Stimulated activated CD8-positive, alpha-beta memory T cell treated with anti-CD3 and anti-CD28 coated beads, Interleukin-4, amount 100 ng/mL, for 1 hour (primary cell): ENCODE results near the gene EAF1.
"Not testable (repeated sequence)": the region's sequence is repeated elsewhere in the genome, so short reads cannot be mapped to it uniquely, and the experiment has no call there.

Source experiments
- DNase-seq, 2 donors: peaks; one replicate each; pipeline ENCODE4 v3.0.0-alpha.2; 2020; ENCODE audit warnings: low read depth in 2 of 2, low spot score in 1 of 2

Gene EAF1

DNA sequence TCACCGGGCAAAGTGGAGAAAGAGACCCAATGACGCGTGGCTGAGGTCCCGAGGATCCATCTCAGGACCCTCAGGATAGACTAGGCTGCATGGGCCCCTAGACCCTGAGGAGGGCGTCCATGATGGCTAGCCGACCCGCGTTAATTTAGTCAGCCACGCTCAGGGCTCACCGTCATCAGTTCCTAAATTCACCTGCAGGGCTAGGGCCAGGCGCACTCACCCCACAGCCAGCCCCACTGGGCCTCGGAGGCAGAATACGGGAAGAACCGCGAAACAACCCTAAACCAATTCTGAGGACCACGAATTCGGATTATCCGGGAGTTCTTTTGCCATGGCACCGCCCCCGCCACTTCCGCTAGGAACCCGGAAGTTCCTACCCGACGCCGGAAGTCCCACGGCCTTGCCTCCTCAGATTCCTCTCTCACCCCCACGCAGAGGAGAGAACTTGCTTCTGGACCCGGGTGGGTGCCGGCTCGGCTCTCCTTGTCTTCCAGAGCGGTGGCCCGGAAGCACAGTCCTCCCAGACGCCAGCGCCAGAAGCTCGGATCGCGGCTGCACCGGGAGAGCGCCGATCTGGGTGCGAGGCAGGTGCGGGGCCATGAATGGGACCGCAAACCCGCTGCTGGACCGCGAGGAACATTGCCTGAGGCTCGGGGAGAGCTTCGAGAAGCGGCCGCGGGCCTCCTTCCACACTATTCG lies at the start of gene EAF1, which contains the start of gene METTL6:
TSS of gene EAF1 (plus strand) at position 417 of the 699 bp plus-strand sequence. CDS start at position 599, 182 bp downstream.
TSS of gene METTL6 (minus strand) at position 363 of the 699 bp plus-strand sequence. CDS start 1,033 bp downstream, outside the sequence.
- peak; percentile 63 to 71 for DNase-seq

DNA sequence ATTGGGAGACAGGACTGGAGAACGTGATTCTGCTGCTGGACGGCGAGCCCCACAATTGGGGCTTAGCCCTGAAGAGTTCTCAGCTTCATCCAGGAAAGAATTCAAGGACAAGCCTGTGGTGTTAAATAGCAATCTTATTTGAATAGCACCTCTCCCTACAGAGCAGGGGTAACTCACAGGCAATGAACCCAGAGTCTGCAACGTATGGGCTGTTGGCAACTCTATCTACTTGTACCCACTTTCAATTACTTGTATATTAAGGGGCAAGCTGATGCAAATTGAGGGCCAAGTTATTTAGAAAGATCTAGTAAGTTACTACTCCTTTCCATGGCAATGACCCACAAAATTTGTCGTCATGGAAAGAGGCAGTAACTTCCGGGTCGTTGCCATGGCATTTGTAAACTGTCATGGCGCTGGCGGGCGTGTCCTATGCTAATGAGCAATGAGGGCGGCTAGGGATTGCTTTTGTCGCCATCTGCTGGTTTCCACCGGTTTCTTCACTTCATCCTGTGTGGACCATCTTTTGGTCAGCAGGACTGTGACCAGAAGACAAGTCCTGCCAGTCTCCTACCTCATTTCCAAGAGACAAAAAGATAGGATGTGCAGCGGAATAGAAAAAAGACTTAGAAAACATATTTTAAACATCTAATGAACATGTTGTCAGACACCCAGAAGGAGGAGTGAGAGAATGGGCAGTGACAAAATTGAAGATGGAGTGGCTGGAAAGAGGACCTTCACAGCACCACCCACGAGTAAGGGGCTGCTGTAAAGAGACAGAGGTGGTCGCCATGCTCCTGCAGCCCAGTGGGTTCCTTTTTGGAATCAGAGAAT lies 49.2 kb upstream of the EAF1 start:
- peak; percentile 90 to 92 for DNase-seq

DNA sequence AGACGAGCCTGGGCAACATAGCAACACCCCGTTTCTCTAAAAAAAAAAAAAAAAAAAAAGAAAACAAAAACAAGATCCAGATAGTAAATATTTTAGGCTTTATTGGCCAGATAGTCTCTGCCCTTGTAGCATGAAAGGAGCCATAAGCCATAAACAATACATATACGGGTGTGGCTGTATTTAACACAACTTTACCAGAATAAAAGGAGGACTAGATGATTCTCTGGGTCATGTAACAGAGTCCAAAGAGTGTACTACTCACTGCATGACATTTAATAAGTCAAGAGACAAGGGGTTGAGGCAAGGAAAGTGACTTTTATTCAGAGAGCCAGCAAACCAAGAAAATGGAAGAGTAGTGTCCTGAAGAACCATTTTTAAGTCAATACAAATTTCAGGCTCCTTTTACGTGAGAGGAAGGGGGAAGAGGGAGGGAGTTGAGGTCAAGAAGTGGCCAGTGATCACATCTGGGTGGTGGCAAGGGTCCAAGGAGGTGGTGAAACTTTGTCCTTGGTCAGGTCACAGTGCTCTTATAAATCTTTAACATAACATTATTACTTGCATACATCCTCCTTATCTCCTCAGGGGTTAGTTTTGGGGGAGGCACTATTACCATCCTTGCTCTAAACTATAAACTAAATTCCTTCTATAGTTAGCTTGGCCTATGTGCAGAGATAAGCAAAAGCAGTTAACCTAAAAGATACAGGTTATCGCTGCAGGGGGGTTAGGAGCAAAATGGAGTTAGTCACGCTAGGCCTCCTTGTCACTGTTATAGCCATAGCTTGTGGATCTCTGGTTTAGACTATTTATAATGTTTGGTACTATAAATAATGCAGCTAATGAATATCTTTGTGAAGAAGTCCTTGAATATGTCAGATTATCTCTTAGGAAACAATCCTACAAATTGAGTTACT lies 46.2 kb upstream of the EAF1 start:
- DNase-seq: no peak

DNA sequence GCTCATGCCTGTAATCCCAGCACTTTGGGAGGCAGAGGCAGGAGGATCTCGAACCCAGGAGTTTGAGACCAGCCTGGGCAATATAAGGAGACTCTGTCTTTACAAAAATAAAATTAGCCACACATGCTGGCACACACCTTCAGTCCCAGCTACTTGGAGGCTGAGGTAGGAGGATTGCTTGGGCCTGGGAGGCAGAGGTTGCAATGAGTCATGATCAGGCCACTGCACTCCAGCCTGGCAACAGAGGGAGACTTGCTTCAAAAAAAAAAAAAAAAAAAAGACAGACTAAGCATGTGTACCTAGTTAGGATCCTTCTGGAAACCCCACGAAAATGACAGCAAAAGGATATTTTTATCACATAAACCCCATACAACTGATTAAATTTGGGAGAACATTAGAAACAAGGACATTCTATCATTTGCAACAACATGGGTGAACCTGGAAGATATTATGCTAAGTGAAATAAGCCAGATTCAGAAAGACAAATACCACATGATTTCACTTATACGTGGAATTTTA lies 44.9 kb upstream of the EAF1 start:
- DNase-seq: no peak

DNA sequence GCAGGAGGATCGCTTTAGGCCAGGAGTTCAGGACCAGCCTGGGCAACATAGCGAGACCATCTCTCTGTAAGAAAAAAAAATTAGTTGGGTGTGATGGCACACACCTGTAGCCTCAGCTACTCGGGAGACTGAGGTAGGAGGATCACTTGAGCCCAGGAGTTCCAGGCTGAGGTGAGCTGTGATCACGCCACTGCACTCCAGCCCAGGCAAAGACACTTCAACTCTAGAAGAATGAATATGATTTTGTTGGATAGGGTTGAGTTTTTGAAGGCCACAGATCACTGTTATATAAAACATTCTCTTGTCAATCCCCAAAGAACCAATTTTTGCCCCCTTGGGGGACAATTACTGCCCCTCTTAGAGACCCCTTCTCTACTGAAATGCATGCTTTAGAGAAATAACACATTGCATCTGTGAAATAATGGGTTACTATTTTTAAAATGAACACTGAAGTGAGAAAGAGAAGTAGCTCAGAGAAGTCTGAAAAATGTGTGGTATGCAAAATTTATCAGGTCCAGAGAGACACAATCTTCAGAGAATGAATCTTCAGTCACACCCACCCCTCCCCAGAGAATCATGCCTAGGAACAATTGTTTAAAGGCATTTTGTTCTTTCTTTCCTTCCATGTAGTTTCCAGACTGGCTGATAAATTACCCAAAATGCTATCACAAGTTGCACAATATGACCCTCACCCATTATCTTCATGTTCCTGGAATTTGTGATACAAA lies 42.7 kb upstream of the EAF1 start:
- DNase-seq: no peak

DNA sequence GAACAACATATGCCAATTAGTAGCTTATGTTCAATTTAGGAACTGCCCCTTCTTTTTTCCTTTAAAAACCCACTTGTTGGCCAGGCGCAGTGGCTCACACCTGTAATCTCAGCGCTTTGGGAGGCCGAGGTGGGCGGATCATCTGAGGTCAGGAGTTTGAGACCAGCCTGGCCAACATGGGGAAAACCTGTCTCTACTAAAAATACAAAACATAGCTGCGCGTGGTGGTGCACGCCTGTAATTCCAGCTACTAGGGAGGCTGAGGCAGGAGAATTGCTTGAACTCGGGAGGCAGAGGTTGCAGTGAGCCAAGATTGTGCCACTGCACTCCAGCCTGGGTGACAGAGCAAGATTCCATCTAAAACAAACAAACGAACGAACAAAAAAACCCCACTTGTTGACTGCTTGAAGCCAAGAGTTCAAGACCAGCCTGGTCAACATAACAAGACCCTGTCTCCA lies 42.1 kb upstream of the EAF1 start:
- not testable (repeated sequence) for DNase-seq

DNA sequence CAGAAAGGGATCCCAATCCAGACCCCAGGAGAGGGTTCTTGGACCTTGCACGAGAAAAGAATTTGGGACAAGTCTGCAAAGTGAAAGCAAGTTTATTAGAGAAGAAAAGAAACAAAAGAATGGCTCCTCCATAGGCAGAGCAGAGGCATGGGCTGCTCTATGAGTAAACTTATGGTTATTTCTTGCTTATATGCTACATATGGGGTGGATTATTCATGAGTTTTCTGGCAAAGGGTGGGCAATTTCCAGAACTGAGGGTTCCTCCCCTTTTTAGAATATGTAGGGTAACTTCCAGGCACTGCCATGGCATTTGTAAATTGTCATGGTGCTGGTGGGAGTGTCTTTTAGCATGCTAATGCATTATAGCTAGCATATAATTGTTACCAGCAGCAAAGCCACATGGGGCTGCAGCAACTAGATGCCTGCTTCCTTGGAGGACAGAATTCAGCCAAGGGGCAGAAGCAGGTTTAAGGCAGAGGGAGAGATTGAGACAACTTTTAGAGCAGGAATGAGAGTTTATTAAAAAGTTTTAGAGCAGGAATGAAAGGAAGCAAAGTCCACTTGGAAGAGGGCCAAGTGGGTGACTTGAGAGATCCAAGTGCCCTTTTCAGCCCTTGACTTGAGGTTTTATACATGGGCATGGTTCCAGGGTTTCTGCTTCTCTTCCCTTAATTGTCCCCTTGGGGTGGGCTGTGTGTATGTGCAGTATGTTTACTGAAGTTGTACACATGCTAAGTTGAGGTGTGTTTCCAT lies 41.3 kb upstream of the EAF1 start:
- DNase-seq: no peak

DNA sequence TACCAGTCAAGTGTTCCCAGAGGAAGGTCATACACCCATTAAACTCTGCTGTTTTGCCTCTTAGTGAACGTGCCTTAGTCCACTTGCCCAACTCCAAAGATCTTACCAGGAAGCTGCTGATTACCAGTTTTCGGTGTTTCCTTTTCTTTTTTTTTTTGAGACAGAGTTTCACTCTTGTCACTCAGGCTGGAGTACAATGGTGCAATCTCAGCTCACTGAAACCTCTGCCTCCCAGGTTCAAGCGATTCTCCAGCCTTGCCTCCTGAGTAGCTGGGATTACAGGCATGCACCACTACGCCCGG lies 40.8 kb upstream of the EAF1 start:
- DNase-seq: not testable (repeated sequence)

DNA sequence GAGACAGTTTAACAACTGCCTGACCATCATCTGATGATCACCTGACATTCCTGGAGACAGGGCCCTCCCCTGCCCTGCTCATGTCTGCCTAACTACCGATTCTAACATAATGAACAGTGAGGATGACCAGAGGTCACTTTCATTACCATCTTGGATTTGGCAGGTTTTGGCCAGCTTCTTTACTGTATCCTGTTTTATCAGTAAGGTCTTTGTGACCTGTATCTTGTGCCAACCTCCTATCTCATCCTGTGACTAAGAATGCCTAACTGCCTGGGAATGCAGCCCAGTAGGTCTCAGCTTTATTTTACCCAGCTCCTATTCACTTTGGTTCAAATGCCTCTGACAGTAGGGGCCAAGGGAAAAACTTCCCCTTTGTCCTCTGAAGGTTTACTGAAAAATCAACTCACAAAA lies 40.2 kb upstream of the EAF1 start:
- DNase-seq: no peak

DNA sequence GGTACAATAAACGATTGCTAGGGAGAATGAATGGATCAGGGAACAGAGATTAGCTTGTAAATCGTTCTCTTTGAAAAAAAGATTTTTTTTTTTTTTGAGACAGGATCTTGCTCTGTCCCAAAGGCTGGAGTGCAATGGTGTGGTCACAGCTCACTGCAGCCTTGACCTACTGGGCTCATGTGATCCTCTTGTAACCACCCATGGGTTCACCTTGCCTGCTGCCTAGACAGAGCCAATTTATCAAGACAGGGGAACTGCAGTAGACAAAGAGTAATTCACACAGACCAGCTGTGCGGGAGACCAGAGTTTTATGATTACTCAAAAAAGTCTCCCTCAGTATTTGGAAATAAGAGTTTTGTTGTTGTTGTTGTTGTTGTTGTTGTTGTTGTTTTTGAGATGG lies 39.7 kb upstream of the EAF1 start:
- DNase-seq: no peak

DNA sequence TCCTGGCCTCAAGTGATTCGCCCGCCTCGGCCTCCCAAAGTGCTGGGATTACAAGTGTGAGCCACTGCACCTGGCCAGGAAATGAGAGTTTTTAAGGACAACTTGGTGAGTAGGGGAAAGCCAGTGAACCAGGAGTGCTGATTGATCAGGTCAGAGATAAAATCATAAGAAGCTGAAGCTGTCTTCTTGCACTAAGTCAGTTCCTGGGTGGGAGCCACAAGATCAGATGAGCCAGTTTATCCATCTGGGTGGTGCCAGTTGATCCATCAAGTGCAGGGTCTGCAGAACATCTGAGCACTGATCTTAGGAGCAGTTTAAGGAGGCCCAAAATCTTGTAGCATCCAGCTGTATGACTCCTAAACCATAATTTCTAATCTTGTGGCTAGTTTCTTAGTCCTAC lies 39.1 kb upstream of the EAF1 start:
- DNase-seq: not testable (repeated sequence)

DNA sequence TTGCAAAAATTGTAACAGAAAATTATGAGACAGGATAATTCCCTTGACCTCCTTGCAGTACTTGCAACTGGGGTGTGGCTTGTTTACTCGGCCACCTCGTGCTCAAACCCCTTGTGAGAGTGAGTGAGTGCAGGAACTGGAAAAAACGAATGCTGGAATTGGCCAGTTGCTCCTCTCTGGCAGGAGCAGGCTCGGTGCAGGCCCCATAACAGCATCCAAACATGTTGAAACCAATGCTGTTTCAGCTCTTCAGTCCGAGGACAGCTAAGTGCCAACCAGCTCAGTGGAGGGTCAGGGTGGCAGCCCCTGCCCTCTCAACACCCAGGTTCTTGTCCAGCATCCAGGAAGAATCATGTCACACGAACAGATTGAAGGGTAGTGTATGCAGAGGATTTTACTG lies 36.9 kb upstream of the EAF1 start:
- DNase-seq: no peak

DNA sequence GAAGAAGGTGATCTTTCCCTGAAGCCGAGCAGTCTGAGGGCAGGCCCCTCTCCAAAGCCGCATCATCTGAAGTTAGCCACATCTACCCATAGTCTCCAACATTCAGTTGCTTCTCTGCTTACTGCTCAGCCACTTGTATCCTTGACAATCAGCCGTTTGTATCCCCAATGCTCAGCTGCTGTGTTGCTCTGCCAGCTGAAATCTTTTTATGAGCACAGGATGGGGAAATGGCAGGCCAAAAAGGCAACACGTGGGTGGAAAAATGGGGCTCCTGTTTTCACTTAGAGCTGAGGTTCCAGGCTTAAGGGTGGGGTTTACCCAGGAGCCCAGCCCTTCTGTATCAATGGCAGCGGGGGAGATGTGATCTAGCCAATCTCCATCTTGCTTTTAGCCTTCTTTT lies 36.4 kb upstream of the EAF1 start:
- DNase-seq: no peak

DNA sequence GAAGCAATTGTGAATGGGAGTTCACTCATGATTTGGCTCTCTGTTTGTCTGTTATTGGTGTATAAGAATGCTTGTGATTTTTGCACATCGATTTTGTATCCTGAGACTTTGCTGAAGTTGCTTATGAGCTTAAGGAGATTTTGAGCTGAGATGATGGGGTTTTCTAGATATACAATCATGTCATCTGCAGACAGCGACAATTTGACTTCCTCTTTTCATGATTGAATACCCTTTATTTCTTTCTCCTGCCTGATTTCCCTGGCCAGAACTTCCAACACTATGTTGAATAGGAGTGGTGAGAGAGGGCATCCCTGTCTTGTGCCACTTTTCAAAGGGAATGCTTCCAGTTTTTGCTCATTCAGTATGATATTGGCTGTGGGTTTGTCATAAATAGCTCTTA lies 34.1 kb upstream of the EAF1 start:
- not testable (repeated sequence) for DNase-seq

DNA sequence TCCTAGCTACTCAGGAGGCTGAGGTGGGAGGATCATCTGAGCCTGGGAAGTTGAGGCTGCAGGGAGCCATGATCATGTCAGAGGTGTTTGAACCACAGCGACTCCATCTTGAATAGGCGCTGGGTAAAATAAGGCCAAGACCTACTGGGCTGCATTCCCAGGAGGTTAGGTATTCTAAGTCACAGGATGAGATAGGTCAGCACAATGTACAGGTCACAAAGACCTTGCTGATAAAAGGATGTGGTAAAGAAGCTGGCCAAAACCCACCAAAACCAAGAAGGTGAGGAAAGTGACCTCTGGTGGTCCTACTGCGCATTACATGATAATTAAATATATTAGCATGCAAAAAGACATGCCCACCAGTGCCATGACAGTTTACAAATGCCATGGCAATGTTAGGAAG lies 28.7 kb upstream of the EAF1 start:
- DNase-seq: not testable (repeated sequence)

DNA sequence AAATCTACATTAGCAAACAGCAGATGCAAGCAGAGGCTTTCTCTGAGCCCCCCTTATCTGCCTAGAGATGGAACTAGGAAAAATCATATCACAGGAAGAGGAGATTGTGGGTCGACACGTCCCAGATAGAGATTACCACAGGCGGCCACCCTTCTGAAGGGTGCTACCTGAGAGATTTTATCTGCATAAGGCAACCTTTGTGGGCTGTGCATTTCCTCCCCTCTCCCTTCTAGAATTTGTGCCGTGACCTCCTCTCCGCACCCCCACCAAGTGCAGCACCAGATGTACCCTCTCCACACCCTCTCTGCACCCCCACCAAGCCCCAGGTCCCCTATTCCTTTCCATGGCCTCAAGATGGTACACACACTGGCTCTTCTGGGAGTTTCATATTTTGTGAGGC lies 27.4 kb upstream of the EAF1 start:
- DNase-seq: no peak

DNA sequence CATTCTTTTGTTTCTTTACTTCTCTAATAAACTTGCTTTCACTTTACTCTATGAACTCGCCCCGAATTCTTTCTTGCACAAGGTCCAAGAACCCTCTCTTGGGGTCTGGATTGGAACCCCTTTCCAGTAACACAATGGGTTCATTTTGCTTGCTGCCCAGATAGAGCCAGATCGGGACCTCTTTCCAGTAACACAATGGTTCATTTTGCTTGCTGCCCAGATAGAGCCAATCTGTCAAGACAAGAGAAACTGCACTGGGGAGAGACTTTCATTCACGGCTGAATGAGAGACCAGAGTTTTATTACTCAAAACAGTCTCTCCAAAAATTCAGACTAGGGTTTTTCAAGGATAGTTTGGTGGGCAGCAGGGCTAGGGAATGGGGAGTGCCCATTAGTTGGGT lies 25.5 kb upstream of the EAF1 start:
- DNase-seq: no peak

DNA sequence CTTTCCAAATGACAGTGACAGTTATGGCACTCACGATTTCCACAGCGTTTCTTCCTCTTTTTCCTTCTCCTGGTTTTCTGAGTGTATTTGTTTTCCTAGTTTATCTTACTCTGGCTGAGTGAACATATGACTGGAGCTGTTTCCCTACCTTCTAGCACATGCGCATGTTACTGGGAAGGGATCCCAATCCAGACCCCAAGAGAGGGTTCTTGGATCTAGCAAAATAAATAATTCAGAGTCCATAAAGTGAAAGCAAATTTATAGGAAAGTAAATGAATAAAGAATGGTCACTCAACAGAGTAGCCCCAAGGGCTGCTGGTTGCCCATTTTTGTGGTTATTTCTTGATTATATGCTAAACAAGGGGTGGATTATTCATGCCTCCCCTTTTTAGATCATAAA lies 23.9 kb upstream of the EAF1 start:
- DNase-seq: no peak

DNA sequence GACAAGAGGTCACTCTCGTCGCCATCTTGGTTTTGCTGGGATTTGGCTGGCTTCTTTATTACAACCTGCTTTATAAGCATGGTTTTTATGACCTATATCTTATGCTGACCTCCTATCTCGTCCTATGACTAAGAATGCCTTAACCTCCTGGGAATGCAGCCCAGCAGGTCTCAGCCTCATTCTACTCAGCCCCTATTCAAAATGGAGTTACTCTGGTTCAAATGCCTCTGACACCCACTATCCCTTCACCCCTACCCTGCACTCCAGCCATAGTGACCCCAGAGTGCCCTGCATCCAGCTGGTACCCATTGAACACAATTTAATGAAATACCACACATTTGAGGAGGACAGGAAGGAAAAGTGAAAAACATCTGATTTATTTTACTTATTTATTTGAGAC lies 23.4 kb upstream of the EAF1 start:
- no peak for DNase-seq

DNA sequence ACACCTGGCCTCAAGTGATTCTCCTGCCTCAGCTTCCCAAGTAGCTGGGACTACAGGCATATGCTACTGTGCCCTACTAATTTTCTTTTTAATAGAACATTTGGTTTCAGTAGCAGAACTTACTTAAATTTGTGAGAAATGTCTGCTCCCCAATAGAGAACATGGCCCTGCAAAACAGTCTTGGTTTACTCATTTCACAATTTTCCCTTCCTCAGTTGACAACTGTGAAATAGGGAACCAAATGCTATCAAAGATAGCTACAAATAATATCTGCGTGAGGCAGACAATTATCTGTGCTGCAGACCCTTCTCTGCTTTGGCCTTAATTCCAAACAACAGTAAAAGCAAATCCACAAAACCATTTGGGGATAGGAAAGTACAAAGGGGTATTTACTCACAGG lies 22.6 kb upstream of the EAF1 start:
- DNase-seq: no peak
